ENCODE measurements around the gene NTSR2. TPM values are rescaled to one million over a fixed set of nuclear protein-coding genes. Genes with fewer than 3 reads are reported as not detected.

Gene NTSR2
- total and polyA plus RNA-seq, 2 experiments from 2014 or later = 0.10 TPM; not detected in 1

DNA sequence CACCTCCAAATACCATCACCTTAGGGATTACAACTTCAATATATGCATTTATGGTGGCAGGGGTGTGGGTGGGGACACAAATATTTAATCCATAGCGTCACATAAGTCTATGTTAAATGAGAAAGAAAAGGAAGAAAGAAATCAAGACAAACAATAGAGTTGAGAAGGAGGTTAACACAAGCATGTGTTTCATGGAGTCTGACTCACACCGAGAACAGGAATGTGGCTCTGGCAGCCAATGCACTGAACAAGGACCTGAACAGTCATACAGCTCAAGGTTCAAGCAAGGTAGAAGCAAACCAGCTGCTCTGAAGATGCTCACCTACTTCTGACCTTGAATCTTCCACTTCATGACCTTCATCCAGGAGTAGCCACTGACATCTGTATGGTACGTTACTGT is 40.2 kb upstream of the NTSR2 start:
- Histone ChIP-seq H4K20me1 (replicated peaks; ENCODE audit: insufficient read depth) (no peaks in the 10 kb centered on the region), H3K4me2 (no peak overlapping the region), H2AFZ (no peak overlapping the region), H3K27ac (ENCODE audit: low read depth) (no peak overlapping the region), H3K4me3 (no peak overlapping the region), H3K79me2 (replicated peaks; ENCODE audit: insufficient read depth) (no peaks in the 10 kb centered on the region), H3K27me3 (ENCODE audit: insufficient read depth) (no peaks in the 10 kb centered on the region), H3K9me2 (ENCODE audit: insufficient read depth) (0 out of 2 replicates have a peak, but pooled peaks cover 1% of the 10 kb centered on the region), H3K4me1 (ENCODE audit: insufficient read depth) (no peaks in the 10 kb centered on the region), H3F3A (replicated peaks; ENCODE audit: low read depth) (no peaks in the 10 kb centered on the region), H3K36me3 (ENCODE audit: insufficient read depth) (no peaks in the 10 kb centered on the region)
- Mint-ChIP-seq H3K4me1 (no peaks in the 10 kb centered on the region; the same call in 2 of the 3 replicates), H3K27ac (no peak overlapping the region), H3K4me3 (no peak overlapping the region), H3K36me3 (ENCODE audit: low read depth) (peaks cover 4% of the 10 kb centered on the region; the same call in 1 of the 3 replicates), H3K9me3 (peaks cover 5% of the 10 kb centered on the region), H3K27me3 (ENCODE audit: insufficient read depth, low read depth, poor library complexity) (peaks cover 2% of the 10 kb centered on the region)
- TF ChIP-seq JUNB (IDR thresholded peaks at IDR 0.05; ENCODE audit: unreplicated experiment) (no peak), ZNF331 (CRISPR knock-in tag; IDR thresholded peaks at IDR 0.05; ENCODE audit: low read depth) (no peak), EZH2 (IDR thresholded peaks at IDR 0.05; ENCODE audit: low read depth, unreplicated experiment) (no peak), CREB1 (CRISPR knock-in tag; IDR thresholded peaks at IDR 0.05; ENCODE audit: low read depth) (no peak), POLR2AphosphoS5 (IDR thresholded peaks at IDR 0.05; ENCODE audit: low read depth) (no peak), STAT1 (IDR thresholded peaks at IDR 0.05; ENCODE audit: unreplicated experiment) (no peak), NANOG (IDR thresholded peaks at IDR 0.05; ENCODE audit: borderline replicate concordance) (no peak), ZNF114 (CRISPR knock-in tag; IDR thresholded peaks at IDR 0.05) (no peak), EZH2phosphoT487 (IDR thresholded peaks at IDR 0.05; ENCODE audit: unreplicated experiment) (no peak)
- TF ChIP-seq, protein P1, sequence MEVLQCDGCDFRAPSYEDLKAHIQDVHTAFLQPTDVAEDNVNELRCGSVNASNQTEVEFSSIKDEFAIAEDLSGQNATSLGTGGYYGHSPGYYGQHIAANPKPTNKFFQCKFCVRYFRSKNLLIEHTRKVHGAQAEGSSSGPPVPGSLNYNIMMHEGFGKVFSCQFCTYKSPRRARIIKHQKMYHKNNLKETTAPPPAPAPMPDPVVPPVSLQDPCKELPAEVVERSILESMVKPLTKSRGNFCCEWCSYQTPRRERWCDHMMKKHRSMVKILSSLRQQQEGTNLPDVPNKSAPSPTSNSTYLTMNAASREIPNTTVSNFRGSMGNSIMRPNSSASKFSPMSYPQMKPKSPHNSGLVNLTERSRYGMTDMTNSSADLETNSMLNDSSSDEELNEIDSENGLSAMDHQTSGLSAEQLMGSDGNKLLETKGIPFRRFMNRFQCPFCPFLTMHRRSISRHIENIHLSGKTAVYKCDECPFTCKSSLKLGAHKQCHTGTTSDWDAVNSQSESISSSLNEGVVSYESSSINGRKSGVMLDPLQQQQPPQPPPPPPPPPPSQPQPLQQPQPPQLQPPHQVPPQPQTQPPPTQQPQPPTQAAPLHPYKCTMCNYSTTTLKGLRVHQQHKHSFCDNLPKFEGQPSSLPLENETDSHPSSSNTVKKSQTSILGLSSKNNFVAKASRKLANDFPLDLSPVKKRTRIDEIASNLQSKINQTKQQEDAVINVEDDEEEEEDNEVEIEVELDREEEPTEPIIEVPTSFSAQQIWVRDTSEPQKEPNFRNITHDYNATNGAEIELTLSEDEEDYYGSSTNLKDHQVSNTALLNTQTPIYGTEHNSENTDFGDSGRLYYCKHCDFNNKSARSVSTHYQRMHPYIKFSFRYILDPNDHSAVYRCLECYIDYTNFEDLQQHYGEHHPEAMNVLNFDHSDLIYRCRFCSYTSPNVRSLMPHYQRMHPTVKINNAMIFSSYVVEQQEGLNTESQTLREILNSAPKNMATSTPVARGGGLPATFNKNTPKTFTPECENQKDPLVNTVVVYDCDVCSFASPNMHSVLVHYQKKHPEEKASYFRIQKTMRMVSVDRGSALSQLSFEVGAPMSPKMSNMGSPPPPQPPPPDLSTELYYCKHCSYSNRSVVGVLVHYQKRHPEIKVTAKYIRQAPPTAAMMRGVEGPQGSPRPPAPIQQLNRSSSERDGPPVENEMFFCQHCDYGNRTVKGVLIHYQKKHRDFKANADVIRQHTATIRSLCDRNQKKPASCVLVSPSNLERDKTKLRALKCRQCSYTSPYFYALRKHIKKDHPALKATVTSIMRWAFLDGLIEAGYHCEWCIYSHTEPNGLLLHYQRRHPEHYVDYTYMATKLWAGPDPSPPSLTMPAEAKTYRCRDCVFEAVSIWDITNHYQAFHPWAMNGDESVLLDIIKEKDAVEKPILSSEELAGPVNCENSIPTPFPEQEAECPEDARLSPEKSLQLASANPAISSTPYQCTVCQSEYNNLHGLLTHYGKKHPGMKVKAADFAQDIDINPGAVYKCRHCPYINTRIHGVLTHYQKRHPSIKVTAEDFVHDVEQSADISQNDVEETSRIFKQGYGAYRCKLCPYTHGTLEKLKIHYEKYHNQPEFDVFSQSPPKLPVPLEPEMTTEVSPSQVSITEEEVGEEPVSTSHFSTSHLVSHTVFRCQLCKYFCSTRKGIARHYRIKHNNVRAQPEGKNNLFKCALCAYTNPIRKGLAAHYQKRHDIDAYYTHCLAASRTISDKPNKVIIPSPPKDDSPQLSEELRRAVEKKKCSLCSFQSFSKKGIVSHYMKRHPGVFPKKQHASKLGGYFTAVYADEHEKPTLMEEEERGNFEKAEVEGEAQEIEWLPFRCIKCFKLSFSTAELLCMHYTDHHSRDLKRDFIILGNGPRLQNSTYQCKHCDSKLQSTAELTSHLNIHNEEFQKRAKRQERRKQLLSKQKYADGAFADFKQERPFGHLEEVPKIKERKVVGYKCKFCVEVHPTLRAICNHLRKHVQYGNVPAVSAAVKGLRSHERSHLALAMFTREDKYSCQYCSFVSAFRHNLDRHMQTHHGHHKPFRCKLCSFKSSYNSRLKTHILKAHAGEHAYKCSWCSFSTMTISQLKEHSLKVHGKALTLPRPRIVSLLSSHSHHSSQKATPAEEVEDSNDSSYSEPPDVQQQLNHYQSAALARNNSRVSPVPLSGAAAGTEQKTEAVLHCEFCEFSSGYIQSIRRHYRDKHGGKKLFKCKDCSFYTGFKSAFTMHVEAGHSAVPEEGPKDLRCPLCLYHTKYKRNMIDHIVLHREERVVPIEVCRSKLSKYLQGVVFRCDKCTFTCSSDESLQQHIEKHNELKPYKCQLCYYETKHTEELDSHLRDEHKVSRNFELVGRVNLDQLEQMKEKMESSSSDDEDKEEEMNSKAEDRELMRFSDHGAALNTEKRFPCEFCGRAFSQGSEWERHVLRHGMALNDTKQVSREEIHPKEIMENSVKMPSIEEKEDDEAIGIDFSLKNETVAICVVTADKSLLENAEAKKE (CRISPR knock-in tag; IDR thresholded peaks at IDR 0.05) = no peak
- TF ChIP-seq, protein P2, sequence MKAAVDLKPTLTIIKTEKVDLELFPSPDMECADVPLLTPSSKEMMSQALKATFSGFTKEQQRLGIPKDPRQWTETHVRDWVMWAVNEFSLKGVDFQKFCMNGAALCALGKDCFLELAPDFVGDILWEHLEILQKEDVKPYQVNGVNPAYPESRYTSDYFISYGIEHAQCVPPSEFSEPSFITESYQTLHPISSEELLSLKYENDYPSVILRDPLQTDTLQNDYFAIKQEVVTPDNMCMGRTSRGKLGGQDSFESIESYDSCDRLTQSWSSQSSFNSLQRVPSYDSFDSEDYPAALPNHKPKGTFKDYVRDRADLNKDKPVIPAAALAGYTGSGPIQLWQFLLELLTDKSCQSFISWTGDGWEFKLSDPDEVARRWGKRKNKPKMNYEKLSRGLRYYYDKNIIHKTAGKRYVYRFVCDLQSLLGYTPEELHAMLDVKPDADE (IDR thresholded peaks at IDR 0.05) = no peak
- TF ChIP-seq, protein P3, sequence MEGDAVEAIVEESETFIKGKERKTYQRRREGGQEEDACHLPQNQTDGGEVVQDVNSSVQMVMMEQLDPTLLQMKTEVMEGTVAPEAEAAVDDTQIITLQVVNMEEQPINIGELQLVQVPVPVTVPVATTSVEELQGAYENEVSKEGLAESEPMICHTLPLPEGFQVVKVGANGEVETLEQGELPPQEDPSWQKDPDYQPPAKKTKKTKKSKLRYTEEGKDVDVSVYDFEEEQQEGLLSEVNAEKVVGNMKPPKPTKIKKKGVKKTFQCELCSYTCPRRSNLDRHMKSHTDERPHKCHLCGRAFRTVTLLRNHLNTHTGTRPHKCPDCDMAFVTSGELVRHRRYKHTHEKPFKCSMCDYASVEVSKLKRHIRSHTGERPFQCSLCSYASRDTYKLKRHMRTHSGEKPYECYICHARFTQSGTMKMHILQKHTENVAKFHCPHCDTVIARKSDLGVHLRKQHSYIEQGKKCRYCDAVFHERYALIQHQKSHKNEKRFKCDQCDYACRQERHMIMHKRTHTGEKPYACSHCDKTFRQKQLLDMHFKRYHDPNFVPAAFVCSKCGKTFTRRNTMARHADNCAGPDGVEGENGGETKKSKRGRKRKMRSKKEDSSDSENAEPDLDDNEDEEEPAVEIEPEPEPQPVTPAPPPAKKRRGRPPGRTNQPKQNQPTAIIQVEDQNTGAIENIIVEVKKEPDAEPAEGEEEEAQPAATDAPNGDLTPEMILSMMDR (conservative IDR thresholded peaks at IDR 0.05; ENCODE audit: low read depth in 2 of 2) = no peak
- TF ChIP-seq, protein P4, sequence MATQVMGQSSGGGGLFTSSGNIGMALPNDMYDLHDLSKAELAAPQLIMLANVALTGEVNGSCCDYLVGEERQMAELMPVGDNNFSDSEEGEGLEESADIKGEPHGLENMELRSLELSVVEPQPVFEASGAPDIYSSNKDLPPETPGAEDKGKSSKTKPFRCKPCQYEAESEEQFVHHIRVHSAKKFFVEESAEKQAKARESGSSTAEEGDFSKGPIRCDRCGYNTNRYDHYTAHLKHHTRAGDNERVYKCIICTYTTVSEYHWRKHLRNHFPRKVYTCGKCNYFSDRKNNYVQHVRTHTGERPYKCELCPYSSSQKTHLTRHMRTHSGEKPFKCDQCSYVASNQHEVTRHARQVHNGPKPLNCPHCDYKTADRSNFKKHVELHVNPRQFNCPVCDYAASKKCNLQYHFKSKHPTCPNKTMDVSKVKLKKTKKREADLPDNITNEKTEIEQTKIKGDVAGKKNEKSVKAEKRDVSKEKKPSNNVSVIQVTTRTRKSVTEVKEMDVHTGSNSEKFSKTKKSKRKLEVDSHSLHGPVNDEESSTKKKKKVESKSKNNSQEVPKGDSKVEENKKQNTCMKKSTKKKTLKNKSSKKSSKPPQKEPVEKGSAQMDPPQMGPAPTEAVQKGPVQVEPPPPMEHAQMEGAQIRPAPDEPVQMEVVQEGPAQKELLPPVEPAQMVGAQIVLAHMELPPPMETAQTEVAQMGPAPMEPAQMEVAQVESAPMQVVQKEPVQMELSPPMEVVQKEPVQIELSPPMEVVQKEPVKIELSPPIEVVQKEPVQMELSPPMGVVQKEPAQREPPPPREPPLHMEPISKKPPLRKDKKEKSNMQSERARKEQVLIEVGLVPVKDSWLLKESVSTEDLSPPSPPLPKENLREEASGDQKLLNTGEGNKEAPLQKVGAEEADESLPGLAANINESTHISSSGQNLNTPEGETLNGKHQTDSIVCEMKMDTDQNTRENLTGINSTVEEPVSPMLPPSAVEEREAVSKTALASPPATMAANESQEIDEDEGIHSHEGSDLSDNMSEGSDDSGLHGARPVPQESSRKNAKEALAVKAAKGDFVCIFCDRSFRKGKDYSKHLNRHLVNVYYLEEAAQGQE (IDR thresholded peaks at IDR 0.05; ENCODE audit: unreplicated experiment) = no peak
- DNase-seq (ENCODE audit: low spot score) = no peak
- no peak for ATAC-seq
